ENCODE measurements around the gene NUAK2. TPM values are rescaled to one million over a fixed set of nuclear protein-coding genes. Genes with fewer than 3 reads are reported as not detected.

The NUAK2 gene
- total RNA-seq, 6 experiments from 2014 or later = 0.88 to 5.1 (median 2.1) TPM

- Histone ChIP-seq H3K4me3 (peak overlapping the region in 2 of 3 donors; percentile 7 to 47), H3K27me3 (no peaks in the 10 kb centered on the region), H3K9me3 (no peaks in the 10 kb centered on the region), H3K27ac (peak overlapping the region in 2 of 3 donors; percentile 52 to 81), H3K4me1 (peaks cover 0 to 67% (median 22%) of the 10 kb centered on the region in 4 donors), H3K36me3 (no peaks in the 10 kb centered on the region)
- 29% methylated on average over 1 of the region's 7 CpGs for WGBS (ENCODE audit: insufficient coverage, low coverage, low lambda C conversion rate, missing lambda C conversion rate)
- no peak for TF ChIP-seq POLR2A (IDR thresholded peaks at IDR 0.05)
- TF ChIP-seq, protein P1, sequence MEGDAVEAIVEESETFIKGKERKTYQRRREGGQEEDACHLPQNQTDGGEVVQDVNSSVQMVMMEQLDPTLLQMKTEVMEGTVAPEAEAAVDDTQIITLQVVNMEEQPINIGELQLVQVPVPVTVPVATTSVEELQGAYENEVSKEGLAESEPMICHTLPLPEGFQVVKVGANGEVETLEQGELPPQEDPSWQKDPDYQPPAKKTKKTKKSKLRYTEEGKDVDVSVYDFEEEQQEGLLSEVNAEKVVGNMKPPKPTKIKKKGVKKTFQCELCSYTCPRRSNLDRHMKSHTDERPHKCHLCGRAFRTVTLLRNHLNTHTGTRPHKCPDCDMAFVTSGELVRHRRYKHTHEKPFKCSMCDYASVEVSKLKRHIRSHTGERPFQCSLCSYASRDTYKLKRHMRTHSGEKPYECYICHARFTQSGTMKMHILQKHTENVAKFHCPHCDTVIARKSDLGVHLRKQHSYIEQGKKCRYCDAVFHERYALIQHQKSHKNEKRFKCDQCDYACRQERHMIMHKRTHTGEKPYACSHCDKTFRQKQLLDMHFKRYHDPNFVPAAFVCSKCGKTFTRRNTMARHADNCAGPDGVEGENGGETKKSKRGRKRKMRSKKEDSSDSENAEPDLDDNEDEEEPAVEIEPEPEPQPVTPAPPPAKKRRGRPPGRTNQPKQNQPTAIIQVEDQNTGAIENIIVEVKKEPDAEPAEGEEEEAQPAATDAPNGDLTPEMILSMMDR (IDR thresholded peaks at IDR 0.05) = no peak
- ATAC-seq (peak; percentile 16 to 59 (median 34)), DNase-seq (peak; percentile 88 to 93 (median 91))
- intact Hi-C loops (cut with DNase I) = no loop called here
Observed at GRCh38 chr1:205317311-205317917, 4.1 kb downstream of the NUAK2 start.

DNA sequence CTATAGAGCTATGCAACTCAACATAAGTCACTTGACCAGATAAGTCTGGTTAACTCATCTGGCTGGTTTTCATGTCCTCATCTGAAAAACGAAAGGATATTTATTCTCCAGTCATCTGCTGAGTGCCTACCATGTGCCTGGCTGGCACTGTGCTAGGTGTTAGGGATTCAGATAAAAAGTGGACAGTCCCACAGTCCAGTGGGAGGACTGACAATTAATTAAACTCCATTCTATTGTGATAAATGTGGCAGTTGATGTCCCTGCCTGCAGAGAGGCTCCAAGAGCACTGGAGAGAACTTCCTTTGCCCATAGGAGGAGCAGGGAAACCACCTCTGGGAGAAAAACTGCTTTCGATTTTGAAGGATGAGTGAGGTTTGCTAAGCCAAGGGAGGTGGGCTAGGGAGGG, 5.4 kb downstream of the NUAK2 start:
- Histone ChIP-seq H3K9me3 (no peaks in the 10 kb centered on the region), H3K27me3 (no peaks in the 10 kb centered on the region), H3K36me3 (peaks cover 0 to 2% (median under 1%) of the 10 kb centered on the region in 4 donors), H3K27ac (peak overlapping the region in 1 of 3 donors; percentile 19), H3K4me3 (no peak overlapping the region), H3K4me1 (peaks cover 0 to 61% (median 22%) of the 10 kb centered on the region in 4 donors)
- WGBS (ENCODE audit: insufficient coverage, low coverage, low lambda C conversion rate, missing lambda C conversion rate) = 29% methylated on average over 2 of the region's 2 CpGs
- TF ChIP-seq, protein P1 (IDR thresholded peaks at IDR 0.05) = no peak
- no peak for TF ChIP-seq POLR2A (IDR thresholded peaks at IDR 0.05)
- intact Hi-C loops (cut with DNase I) = no loop called here
- DNase-seq = no peak
- no peak for ATAC-seq

- Histone ChIP-seq H3K4me1 (peaks cover 0 to 70% (median 22%) of the 10 kb centered on the region in 4 donors), H3K27ac (no peak overlapping the region), H3K4me3 (no peak overlapping the region), H3K27me3 (no peaks in the 10 kb centered on the region), H3K9me3 (no peaks in the 10 kb centered on the region), H3K36me3 (peaks cover 0 to 12% (median 4%) of the 10 kb centered on the region in 4 donors)
- TF ChIP-seq, protein P1 (IDR thresholded peaks at IDR 0.05) = no peak
- no peak for TF ChIP-seq POLR2A (IDR thresholded peaks at IDR 0.05)
- ATAC-seq (no peak), DNase-seq (no peak)
- 85% methylated on average over 2 of the region's 5 CpGs for WGBS (ENCODE audit: insufficient coverage, low coverage, low lambda C conversion rate, missing lambda C conversion rate)
- intact Hi-C loops (cut with DNase I) = no loop called here
Observed at GRCh38 chr1:205315008-205315618, 6.4 kb downstream of the NUAK2 start.

GRCh38 chr1:205313563-205314308, 7.8 kb downstream of the NUAK2 start:
- H3K4me3 ChIP-seq = peak overlapping the region in 1 of 3 donors; percentile 1
- intact Hi-C loops (cut with DNase I) = loop anchor here in 1 of 2 donors (5.0 kb wide), 1 partner anchor 36 kb away; no protein-coding TSS in a partner anchor
- no peaks in the 10 kb centered on the region for H3K27me3 ChIP-seq
- DNase-seq = peak in 2 of 3 donors; percentile 43 to 66
- no peak for TF ChIP-seq POLR2A (IDR thresholded peaks at IDR 0.05)
- TF ChIP-seq, protein P1 (IDR thresholded peaks at IDR 0.05) = no peak
- peak overlapping the region in 2 of 3 donors; percentile 66 to 70 for H3K27ac ChIP-seq
- no peaks in the 10 kb centered on the region for H3K9me3 ChIP-seq
- H3K36me3 ChIP-seq = peaks cover 0 to 14% (median 4%) of the 10 kb centered on the region in 4 donors
- WGBS (ENCODE audit: insufficient coverage, low coverage, low lambda C conversion rate, missing lambda C conversion rate) = 31% methylated on average over 8 of the region's 21 CpGs
- peak; percentile 19 to 37 (median 28) for ATAC-seq
- H3K4me1 ChIP-seq = peaks cover 0 to 77% (median 18%) of the 10 kb centered on the region in 4 donors
